Activated CD8-positive, alpha-beta memory T cell treated with anti-CD3 and anti-CD28 coated beads for 48 hours (primary cell): ENCODE data around the gene IER5.
A peak's percentile ranks its signal among the peaks of the same experiment; 100 is the strongest.

ENCODE experiments used
- DNase-seq, 3 experiments: peaks; one replicate each; pipeline ENCODE4 v3.0.0-alpha.2; 2020; ENCODE audit warnings: low read depth in 2 of 3, low spot score in 2 of 3

Gene IER5

GRCh38 chr1:181076852-181077251 is 11.6 kb upstream of the IER5 start:
- no peak for DNase-seq

GRCh38 chr1:181077576-181078242 is 10.8 kb upstream of the IER5 start:
- no peak for DNase-seq

GRCh38 chr1:181079382-181079781 is 9.1 kb upstream of the IER5 start:
- DNase-seq, result no peak

DNA sequence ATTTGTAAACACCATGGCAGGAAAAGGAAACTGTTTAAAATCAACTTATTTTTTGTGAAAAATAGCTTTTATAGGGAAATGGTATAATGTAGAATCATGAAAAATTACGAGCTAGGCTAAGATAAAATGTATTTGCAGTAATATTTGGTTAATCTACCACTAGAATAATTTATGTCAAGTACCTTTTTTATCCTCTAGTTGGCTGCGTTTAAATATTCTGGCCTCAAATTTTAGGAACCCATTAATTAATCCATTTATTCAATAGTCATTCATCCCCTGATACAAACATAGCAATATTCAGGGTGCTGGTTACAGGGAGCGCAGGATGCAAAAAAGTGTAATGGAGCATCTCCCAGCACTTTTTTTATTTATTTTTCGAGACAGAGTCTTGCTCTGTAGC is 8.6 kb upstream of the IER5 start:
- no peak for DNase-seq

GRCh38 chr1:181080556-181080955 is 7.9 kb upstream of the IER5 start:
- DNase-seq, result no peak

- no peak for DNase-seq
These were observed 7.1 kb upstream of the IER5 start for GRCh38 chr1:181081395-181081794.

- no peak for DNase-seq
These were observed 4.5 kb upstream of the IER5 start for GRCh38 chr1:181083842-181084605.

DNA sequence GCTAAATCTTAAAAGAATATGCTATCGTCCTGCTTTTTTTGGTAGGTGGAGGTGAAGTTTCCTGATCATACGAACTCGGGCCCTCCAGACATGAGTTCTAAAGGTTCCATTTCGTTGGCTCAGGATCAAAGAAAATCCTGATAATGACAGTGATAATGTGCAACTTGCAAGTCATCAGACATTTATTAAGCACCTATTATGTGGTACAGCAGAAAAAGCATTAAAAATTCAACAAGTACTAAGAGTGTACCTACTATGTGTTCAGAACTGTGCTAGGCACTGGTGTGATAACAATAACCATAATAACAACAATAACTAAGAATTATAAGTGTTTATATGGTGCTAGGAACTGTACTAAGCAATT is 3.9 kb upstream of the IER5 start:
- DNase-seq, result no peak

DNA sequence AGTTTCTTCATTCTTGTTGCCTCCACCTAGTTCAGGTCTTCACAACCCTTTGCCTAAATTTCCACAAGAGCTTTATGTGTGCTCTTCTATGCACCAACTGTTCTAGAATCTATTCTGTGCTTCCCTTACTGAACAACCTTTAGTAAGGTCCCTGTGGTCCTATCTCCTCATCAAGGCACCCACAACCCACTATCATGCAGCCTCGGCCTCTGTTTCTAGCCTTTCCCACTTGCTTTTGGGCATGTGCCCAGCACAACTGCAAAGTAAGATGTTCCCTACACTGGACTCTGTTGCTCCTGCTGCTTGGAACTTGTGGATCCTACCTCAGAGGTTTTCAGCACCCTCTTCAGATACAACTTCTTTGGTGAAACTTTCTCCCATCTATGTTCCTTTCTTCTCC is 2.4 kb upstream of the IER5 start:
- DNase-seq, result no peak

GRCh38 chr1:181086926-181087325 is 1.6 kb upstream of the IER5 start:
- no peak for DNase-seq

DNA sequence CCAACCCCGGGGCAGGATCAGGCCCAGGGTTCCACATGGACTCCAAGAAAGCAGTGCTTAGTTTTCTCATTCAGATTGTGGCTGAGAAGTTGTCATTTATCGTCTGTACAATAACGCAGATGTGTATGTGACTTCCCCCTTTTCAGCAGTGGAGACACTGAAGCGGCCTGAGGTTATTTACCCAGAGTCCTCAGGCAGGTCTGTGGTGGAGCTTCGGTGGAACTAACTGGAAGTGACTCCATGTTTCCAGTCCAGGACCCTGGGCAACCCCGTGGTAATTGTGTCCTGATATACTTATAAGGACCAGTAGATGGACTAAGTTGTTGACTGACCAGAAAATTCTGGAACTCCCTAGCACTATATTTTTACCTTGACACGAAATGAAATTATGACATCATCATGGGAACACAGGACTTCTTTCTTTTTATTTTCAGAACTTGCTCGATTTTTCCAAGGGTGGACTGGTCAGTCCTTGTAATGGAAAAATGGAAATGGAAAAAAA is 1.0 kb upstream of the IER5 start:
- DNase-seq, result no peak

DNA sequence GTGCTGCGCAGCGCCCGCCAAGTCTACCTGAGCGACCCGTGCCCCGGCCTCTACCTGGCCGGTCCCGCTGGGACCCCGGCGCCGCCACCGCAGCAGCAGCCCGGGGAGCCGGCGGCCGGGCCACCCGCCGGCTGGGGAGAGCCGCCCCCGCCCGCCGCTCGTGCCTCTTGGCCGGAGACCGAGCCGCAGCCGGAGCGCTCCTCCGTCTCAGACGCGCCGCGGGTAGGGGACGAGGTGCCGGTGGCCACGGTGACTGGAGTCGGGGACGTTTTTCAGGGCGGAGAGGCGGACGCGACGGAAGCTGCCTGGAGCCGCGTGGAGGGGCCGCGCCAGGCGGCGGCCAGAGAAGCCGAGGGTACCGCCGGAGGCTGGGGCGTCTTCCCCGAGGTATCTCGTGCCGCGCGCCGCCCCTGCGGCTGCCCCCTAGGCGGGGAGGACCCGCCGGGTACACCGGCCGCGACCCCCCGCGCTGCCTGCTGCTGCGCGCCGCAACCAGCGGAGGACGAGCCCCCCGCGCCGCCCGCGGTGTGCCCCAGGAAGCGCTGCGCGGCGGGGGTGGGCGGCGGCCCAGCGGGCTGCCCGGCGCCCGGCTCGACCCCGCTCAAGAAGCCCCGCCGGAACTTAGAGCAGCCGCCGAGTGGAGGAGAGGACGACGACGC is 646 bp downstream of the IER5 start:
- DNase-seq, result no peak

DNA sequence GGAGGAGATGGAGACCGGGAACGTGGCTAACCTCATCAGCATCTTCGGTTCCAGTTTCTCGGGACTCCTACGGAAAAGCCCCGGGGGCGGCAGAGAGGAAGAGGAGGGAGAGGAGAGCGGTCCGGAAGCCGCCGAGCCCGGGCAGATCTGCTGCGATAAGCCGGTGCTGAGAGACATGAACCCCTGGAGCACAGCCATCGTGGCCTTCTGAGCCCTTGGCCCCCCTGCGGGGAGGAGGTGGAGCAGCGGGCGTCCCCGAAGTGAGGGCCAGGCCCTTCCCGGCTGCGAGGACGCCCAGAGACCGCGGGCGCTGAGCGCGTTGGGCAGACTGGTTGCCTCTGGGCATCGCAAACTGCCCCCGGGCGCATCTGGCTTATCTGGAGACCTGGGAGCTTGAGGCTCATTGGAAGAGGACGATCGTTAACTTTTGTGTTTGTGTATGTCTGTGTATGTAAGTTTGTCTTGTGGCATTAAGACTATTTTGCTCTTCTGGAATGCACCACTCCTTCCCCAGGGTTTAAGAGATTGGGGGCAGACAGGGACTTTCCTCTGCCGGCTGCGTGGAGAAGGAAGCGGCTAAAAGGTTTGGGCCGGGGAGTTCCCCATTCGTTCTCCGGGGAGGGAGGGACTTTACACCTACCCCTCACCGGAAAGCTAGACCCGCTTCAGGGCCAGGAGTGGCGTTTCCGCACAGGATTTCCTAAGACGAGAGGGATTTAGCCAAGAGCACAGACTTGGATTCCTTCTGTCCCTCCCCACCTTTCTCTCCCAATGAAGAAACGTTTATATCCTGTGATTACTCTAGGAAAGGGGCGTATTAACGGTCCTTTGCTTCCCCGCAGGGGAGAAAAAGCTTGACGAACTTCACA is 1.4 kb downstream of the IER5 start:
- DNase-seq, result peak in 2 of 3 experiments; percentile 53 to 59

GRCh38 chr1:181090641-181091126 is 2.2 kb downstream of the IER5 start:
- no peak for DNase-seq

GRCh38 chr1:181091309-181092040 is 3.0 kb downstream of the IER5 start:
- no peak for DNase-seq

DNA sequence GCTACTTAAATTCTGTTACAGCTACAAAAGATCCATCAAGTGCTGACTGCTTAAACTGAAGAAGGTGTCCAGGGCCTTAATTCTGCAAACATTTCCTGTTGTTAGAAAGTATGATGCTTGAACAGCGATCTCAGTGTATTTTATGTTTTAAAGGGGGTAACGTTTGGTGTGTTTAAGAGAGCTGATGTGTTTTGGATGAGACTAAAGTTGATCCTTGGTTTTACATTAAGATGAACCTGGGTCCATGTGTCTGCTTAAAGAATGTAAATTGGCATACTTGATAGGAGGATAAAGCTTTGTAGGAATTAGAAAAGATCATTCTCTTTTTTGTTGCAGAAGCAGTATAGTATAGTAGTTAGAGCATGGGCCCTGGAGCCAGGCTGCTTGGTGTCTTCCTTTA is 3.6 kb downstream of the IER5 start:
- no peak for DNase-seq

- no peak for DNase-seq
These were observed 4.5 kb downstream of the IER5 start for GRCh38 chr1:181092883-181093458.

- DNase-seq, result no peak
These were observed 6.1 kb downstream of the IER5 start for GRCh38 chr1:181094416-181095212.

DNA sequence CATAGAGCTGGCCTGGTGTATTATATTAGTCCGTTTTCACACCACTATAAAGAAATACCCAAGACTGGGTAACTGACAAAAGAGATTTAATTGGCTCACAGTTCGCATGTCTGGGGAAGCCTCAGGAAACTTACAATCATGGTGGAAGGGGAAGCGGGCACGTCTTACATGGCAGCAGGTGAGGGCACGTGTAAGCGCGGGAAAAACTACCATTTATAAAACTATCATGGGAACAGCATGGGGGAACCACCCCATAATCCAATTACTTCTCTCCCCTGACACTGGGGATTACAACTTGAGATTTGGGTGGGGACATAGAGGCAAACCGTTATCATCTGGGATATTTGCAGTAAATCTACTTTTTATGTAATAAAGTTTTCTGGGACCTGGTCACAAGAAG is 6.8 kb downstream of the IER5 start:
- DNase-seq, result no peak
